Skeletal muscle tissue (tissue), 4 donors: ENCODE results near the gene CCDC91. TPM values are rescaled to one million over a fixed set of nuclear protein-coding genes. Genes with fewer than 3 reads are reported as not detected.

Source experiments
- H3K27ac ChIP-seq: one replicate; pipeline ENCODE4 v1.7.0; 2013; ENCODE audit warnings: mild to moderate bottlenecking, low read depth, low read length, inconsistent platforms
- H3K27me3 ChIP-seq, 3 donors: one replicate each; pipeline ENCODE4 v1.7.0; 2013; ENCODE audit warnings: low read length in 3 of 3; ENCODE audit not compliant: control insufficient read depth in 3 of 3, insufficient read depth in 3 of 3
- H3K36me3 ChIP-seq, 3 donors: one replicate each; pipeline ENCODE4 v1.7.0; 2013; ENCODE audit warnings: low read length in 3 of 3; ENCODE audit not compliant: control insufficient read depth in 3 of 3, insufficient read depth in 3 of 3
- H3K4me1 ChIP-seq, 3 donors: one replicate each; pipeline ENCODE4 v1.7.0; 2013; ENCODE audit warnings: low read length in 3 of 3, mild to moderate bottlenecking in 3 of 3; ENCODE audit not compliant: control insufficient read depth in 3 of 3, insufficient read depth in 3 of 3
- H3K4me3 ChIP-seq, 3 donors: one replicate each; pipeline ENCODE4 v1.7.0; 2013; ENCODE audit warnings: low read length in 3 of 3
- H3K9ac ChIP-seq, 3 donors: one replicate each; pipeline ENCODE4 v1.7.0; 2013; ENCODE audit warnings: low read length in 3 of 3, mild to moderate bottlenecking in 3 of 3, moderate library complexity in 2 of 3, low read depth in 1 of 3
- H3K9me3 ChIP-seq, 3 donors: one replicate each; pipeline ENCODE4 v1.7.0; 2013; ENCODE audit warnings: low read length in 3 of 3; ENCODE audit not compliant: control insufficient read depth in 3 of 3
- total RNA-seq: library from RNA; depleted of rRNA; stranded (reverse); fragments of >200 nt; gene quantifications from one replicate; pipeline ENCODE4 v1.2.3, GENCODE V29; 2014
- donor health status: Osteomylitis.

CCDC91 gene
- total RNA-seq, 1 donor from 2014 or later, result 32.9 TPM

DNA sequence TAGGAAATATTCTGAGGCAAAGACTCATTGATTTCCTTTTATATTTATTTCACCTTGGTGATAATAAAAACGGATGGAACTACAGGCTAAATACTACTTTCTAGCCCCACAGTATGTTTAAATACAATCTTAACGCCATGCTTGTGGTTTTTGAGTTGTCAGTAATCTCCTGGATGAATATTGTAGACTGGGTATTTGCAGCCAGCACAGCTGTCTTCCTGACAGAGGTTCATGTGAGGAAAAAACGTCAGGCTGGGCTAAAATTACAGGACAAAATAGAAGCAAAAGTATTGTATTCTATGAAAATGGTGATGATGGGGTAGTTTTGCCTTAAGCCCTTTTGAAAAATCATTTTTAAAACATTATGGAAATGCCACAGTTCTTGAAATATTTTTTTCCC is 140.9 kb downstream of the CCDC91 start:
- Histone ChIP-seq H3K4me1 (peaks cover 0 to 4% (median 0%) of the 10 kb centered on the region in 3 donors), H3K27ac (no peak overlapping the region), H3K9me3 (no peaks in the 10 kb centered on the region), H3K9ac (no peak overlapping the region), H3K27me3 (no peaks in the 10 kb centered on the region), H3K36me3 (no peaks in the 10 kb centered on the region), H3K4me3 (no peak overlapping the region)

DNA sequence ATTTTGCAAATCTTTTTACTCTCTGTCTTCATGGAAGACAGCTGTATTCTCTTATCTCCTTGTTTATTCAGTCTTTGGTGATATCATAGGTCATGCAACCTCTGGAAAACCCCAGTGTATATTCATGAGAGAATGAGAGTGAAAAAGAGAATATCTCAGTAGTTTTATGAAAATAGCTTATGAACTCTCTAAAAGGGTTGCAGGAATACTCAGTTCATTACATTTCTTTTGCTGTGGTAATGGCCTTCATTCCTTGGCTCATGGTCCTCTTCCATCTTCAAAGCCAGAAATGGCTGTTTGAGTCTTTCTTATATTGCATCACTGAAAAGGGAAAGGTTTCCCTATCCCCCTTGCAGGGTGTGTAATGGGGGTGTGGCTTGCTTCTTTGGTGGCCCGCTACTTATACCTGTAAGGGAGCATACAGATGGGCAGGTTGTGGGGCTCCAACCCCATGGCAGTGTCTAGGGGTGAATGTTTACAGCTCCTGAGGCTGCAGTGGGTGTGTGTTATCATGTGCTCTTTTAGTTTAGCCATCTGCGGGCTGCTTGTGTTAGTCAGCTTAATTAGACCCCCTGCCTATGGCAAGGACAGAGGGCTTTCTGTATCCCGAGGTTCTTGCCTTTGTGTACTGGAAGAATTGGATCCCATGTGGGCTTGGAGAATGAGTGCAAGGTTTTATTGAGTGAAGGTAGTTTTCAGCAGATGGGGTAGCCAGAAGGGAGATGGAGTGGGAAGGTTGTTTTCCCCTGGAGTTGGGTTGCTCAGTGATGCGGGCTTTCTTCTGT is 150.2 kb downstream of the CCDC91 start:
- no peak overlapping the region for H3K9ac ChIP-seq
- no peak overlapping the region for H3K27ac ChIP-seq

DNA sequence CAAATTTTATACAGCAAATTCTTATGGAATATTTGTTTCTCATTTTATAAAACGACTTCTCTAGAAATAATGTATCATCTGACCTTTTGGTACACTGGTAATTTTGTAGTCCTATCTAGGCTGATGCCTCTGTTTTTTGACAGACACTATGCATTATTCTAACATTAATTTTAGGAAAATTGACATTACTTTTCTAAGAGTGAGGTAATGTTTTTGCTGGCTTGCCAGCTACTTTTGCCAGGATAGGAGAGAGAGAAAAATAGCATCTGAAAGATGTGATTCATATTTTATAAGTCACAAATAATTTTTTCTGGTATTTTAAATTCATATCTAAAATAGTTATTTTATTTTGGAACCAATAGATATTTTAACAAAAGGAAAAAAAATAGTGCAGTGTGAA is 153.5 kb downstream of the CCDC91 start:
- Histone ChIP-seq H3K27ac (no peak overlapping the region), H3K9me3 (no peaks in the 10 kb centered on the region), H3K27me3 (no peaks in the 10 kb centered on the region), H3K4me1 (peaks cover 0 to 2% (median 0%) of the 10 kb centered on the region in 3 donors), H3K36me3 (no peaks in the 10 kb centered on the region), H3K9ac (no peak overlapping the region), H3K4me3 (no peak overlapping the region)

More for the DNA sequence above, 150.2 kb downstream of the CCDC91 start:
- Histone ChIP-seq H3K4me1 (peaks cover 0 to 2% (median 0%) of the 10 kb centered on the region in 3 donors), H3K36me3 (no peaks in the 10 kb centered on the region), H3K27me3 (no peaks in the 10 kb centered on the region), H3K9me3 (no peaks in the 10 kb centered on the region), H3K4me3 (no peak overlapping the region)

DNA sequence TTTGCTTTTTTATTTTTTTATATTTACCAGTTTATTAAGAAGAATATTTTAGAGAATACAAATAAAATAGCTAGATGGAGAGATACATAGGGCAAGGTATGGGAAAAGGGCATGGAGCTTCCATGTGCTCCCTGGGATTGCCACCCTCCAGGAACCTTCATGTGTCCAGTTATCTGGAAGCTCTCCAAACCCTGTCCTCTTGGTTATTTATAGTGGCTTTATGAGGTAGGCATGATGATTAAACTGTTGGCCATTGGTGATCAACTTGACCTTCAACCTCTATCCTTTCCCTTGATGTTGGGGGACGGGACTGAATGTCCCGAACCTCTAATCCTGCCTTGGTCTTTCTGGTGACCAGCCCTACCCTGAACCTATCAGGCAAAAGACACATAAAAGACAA is 156.3 kb downstream of the CCDC91 start:
- Histone ChIP-seq H3K4me3 (no peak overlapping the region), H3K4me1 (peaks cover 0 to 4% (median 0%) of the 10 kb centered on the region in 3 donors), H3K9ac (no peak overlapping the region), H3K27ac (no peak overlapping the region), H3K36me3 (no peaks in the 10 kb centered on the region), H3K9me3 (no peaks in the 10 kb centered on the region), H3K27me3 (no peaks in the 10 kb centered on the region)

DNA sequence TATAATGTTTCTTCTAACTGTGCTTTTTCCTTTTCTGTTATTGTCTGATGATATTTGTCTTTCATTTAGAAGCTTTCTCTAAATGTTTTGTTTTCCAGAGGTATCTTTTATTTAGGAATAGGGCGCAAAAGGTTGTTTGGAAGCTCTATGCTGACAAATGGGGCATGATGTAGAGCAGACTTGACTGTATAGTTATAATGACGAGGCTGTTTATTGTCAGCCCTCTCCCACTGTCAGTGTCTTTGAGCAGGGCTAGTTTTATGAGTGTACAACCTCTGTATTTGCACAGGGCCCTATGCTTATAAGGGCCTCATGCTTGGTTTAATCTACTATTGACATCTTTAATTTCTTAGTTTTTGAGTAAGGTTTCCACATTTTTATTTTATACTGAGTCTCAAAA is 158.9 kb downstream of the CCDC91 start:
- H3K4me3 ChIP-seq, result no peak overlapping the region
- H3K36me3 ChIP-seq, result no peaks in the 10 kb centered on the region
- no peak overlapping the region for H3K9ac ChIP-seq
- no peaks in the 10 kb centered on the region for H3K9me3 ChIP-seq
- peaks cover 0 to 4% (median 0%) of the 10 kb centered on the region in 3 donors for H3K4me1 ChIP-seq
- H3K27me3 ChIP-seq, result no peaks in the 10 kb centered on the region
- no peak overlapping the region for H3K27ac ChIP-seq

DNA sequence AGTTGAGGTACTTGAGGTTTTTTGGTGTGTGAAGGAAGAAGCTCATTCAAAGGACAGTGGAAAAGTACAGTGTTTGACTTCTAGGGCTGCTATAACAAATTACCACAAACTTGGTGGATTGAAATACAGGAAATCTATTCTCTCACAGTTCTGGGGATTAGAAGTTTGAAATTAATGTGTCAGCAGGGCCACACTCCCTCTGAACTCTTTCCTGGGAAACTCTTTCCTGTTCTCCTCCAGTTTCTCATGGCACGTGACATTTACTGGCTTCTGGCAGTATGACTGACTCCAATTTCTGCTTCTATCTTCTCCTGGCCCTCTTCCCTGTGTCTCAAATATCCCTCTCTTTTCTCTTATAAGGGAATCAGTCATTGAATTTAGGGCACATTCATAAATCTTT is 160.2 kb downstream of the CCDC91 start:
- Histone ChIP-seq H3K9me3 (no peaks in the 10 kb centered on the region), H3K9ac (no peak overlapping the region)

DNA sequence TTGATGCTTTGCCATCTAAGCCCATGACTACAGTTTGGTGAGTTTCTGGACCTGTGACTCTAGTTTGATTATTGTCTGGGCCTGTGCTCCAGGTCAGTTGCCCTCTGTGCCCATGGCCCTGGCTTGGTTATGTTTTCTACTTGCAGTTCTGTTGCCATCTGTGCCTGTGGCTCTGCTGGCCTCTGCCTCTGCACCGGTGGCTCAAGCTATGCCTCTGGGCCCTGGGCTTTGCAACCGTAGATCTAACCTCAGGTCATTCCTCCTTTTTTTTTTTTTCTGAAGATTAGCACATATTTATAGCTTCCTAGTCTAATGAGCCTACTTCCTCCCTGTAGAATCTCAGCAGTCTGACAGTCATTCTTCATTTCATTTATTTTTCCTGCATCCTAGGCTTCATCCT is 161.2 kb downstream of the CCDC91 start:
- Histone ChIP-seq H3K4me1 (peaks cover 0 to 4% (median 0%) of the 10 kb centered on the region in 3 donors), H3K4me3 (no peak overlapping the region), H3K9me3 (no peaks in the 10 kb centered on the region), H3K27ac (no peak overlapping the region), H3K27me3 (no peaks in the 10 kb centered on the region), H3K9ac (no peak overlapping the region), H3K36me3 (no peaks in the 10 kb centered on the region)

More for the DNA sequence above, 160.2 kb downstream of the CCDC91 start:
- Histone ChIP-seq H3K27ac (no peak overlapping the region), H3K36me3 (no peaks in the 10 kb centered on the region), H3K4me3 (no peak overlapping the region), H3K27me3 (no peaks in the 10 kb centered on the region), H3K4me1 (peaks cover 0 to 4% (median 0%) of the 10 kb centered on the region in 3 donors)

DNA sequence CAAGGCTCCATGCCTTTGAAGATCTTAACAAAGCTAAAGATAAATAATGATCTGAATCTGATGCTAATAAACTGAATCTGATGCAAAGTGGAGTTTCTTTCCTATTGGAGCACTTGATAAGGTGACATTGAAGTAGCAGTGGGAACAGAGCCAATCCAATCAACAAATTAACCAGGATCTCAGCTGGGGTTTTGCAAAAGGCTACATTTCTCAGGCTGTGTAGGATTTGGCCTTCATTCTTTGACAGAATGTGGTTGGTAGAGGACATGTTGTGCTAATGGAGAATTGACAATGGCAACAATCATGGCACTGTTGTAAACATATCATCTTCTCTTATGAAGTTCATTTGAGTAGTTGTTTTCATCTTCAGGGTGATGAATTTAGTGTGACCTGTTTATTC is 164.9 kb downstream of the CCDC91 start:
- Histone ChIP-seq H3K4me3 (no peak overlapping the region), H3K27ac (no peak overlapping the region), H3K9me3 (no peaks in the 10 kb centered on the region), H3K9ac (no peak overlapping the region), H3K36me3 (no peaks in the 10 kb centered on the region), H3K4me1 (peaks cover 0 to 4% (median 0%) of the 10 kb centered on the region in 3 donors), H3K27me3 (no peaks in the 10 kb centered on the region)

DNA sequence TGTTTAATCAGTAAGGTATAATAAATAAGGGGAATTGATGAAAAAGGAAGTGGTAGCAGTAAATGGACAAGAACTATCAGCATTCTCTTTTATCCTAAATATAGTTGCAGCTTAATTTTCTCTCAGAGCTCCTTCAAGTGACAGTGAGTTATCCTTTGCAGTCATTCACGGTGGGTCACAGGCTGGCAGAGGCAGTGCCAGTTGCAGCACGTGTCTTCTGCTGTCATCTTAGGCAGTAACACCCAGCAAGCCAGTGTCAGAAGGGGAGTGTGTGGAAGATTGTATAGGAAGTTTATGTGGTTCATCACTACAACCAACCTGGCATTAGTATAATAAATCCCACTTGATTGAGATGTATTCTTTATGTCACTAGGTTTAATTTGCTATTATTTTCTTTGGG is 170.0 kb downstream of the CCDC91 start:
- Histone ChIP-seq H3K9ac (no peak overlapping the region), H3K9me3 (no peaks in the 10 kb centered on the region), H3K4me1 (no peaks in the 10 kb centered on the region), H3K27me3 (no peaks in the 10 kb centered on the region), H3K4me3 (no peak overlapping the region), H3K36me3 (no peaks in the 10 kb centered on the region), H3K27ac (no peak overlapping the region)

DNA sequence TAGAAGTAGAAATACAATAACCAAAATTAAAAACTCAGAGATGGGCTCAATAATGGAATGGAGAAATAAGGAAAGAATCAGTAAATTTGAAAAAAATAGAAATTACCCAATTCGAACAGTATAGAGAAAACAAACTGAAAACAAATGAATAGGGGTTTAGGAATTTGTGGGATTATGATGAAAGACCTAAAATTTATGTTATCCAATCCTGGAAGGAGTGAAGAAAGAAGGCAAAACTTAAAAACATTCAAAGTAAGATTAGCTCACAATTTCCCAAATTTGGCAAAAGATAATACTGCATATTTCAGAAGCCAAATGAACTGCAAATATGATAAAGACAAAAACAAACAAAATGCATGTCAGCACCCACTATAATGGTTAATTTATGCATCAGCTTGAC is 177.1 kb downstream of the CCDC91 start:
- H3K4me1 ChIP-seq, result no peaks in the 10 kb centered on the region
- H3K4me3 ChIP-seq, result no peak overlapping the region
- H3K27ac ChIP-seq, result no peak overlapping the region
- peaks cover 5 to 7% (median 7%) of the 10 kb centered on the region in 3 donors for H3K36me3 ChIP-seq
- H3K27me3 ChIP-seq, result no peaks in the 10 kb centered on the region
- no peak overlapping the region for H3K9ac ChIP-seq
- peaks cover 5 to 15% (median 11%) of the 10 kb centered on the region in 3 donors for H3K9me3 ChIP-seq
